ENCODE measurements around the gene GPRC5C.

DNA sequence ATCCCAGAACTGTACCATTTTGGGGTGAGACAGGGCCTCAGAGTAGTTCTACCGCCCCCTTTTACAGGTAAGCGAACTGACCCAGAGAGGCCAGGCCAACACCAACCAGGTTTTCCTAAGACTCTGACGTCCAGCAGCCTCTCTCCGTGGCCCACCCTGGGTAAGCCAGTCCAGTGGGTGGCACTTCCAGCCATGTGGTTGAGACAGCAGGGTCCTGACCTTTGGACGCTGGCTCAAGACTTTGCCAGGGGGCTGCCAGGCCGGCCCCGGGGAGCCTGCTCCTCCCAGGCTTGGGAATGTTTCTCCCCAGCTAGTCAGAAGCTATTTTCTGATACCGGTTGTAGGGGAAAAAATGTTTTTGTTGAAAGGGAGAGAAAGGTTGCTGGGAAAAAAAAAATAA, 16.9 kb downstream of the GPRC5C start:
- TF ChIP-seq, protein P1, sequence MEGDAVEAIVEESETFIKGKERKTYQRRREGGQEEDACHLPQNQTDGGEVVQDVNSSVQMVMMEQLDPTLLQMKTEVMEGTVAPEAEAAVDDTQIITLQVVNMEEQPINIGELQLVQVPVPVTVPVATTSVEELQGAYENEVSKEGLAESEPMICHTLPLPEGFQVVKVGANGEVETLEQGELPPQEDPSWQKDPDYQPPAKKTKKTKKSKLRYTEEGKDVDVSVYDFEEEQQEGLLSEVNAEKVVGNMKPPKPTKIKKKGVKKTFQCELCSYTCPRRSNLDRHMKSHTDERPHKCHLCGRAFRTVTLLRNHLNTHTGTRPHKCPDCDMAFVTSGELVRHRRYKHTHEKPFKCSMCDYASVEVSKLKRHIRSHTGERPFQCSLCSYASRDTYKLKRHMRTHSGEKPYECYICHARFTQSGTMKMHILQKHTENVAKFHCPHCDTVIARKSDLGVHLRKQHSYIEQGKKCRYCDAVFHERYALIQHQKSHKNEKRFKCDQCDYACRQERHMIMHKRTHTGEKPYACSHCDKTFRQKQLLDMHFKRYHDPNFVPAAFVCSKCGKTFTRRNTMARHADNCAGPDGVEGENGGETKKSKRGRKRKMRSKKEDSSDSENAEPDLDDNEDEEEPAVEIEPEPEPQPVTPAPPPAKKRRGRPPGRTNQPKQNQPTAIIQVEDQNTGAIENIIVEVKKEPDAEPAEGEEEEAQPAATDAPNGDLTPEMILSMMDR (IDR thresholded peaks at IDR 0.05), result no peak
- TF ChIP-seq POLR2AphosphoS5 (IDR thresholded peaks at IDR 0.05) (no peak), EP300 (IDR thresholded peaks at IDR 0.05) (no peak)
